Smooth muscle cell (in vitro differentiated cells): ENCODE measurements around the gene SMCO3. TPM values are rescaled to one million over a fixed set of nuclear protein-coding genes. Genes with fewer than 3 reads are reported as not detected.

Experiments used
- DNase-seq: peaks from one replicate; lab custom pipeline; 2025; ENCODE audit not compliant: unreplicated experiment; lab: John Stamatoyannopoulos, UW
- H2AFZ ChIP-seq: fragments of 200-600 bp; sonication (generic); 2 replicates; pipeline ENCODE4 v1.6.0; 2016; ENCODE audit warnings: antibody characterized with exemption, low read depth, mild to moderate bottlenecking
- H3F3A ChIP-seq: fragments of 200-600 bp; sonication (generic); 2 replicates; pipeline ENCODE4 v1.6.0; 2017; ENCODE audit warnings: antibody characterized with exemption, low read depth
- H3K27ac ChIP-seq: fragments of 200-600 bp; sonication (generic); 2 replicates; pipeline ENCODE4 v1.5.1; 2016; ENCODE audit warnings: low read depth, mild to moderate bottlenecking
- H3K27me3 ChIP-seq: fragments of 200-600 bp; sonication (generic); 2 replicates; pipeline ENCODE4 v1.6.1; 2016; ENCODE audit warnings: low read depth, mild to moderate bottlenecking
- H3K36me3 ChIP-seq: fragments of 200-600 bp; sonication (generic); 2 replicates; pipeline ENCODE4 v1.5.1; 2016; ENCODE audit warnings: low read depth
- H3K4me1 ChIP-seq: fragments of 200-600 bp; sonication (generic); 2 replicates; pipeline ENCODE4 v1.5.1; 2016; ENCODE audit warnings: low read depth
- H3K4me2 ChIP-seq: fragments of 200-600 bp; sonication (generic); 2 replicates; pipeline ENCODE4 v1.6.0; 2016; ENCODE audit warnings: mild to moderate bottlenecking
- H3K4me3 ChIP-seq: fragments of 200-600 bp; sonication (generic); 2 replicates; pipeline ENCODE4 v1.5.1; 2016; ENCODE audit warnings: mild to moderate bottlenecking
- H3K79me2 ChIP-seq: fragments of 200-600 bp; sonication (generic); 2 replicates; pipeline ENCODE4 v1.6.0; 2016; ENCODE audit warnings: low read depth, mild to moderate bottlenecking
- H3K9ac ChIP-seq: fragments of 200-600 bp; sonication (generic); 2 replicates; pipeline ENCODE4 v1.6.0; 2016; ENCODE audit warnings: low read depth
- H3K9me3 ChIP-seq: fragments of 200-600 bp; sonication (generic); replicated peaks from 2 replicates; pipeline ENCODE4 v1.5.1; 2016; ENCODE audit warnings: low read depth
- H4K20me1 ChIP-seq: fragments of 200-600 bp; sonication (generic); 2 replicates; pipeline ENCODE4 v1.6.0; 2016; ENCODE audit warnings: low read depth
- WGBS: methylation state at CpG from one replicate; pipeline ENCODE4 v1.1.7; 2016; ENCODE audit warnings: low lambda C conversion rate; 5-methylcytosine and 5-hydroxymethylcytosine counted together
- polyA plus RNA-seq: library from polyadenylated mRNA; unstranded; fragments of >200 nt; fragmentation: Nextera tagmentation; extraction: Ambion mirVana; gene quantifications from 2 replicates; pipeline ENCODE4 v1.2.1, GENCODE V29; 2016
- total RNA-seq: library from RNA; depleted of rRNA; stranded (reverse); fragments of >200 nt; gene quantifications from 2 replicates; pipeline ENCODE4 v1.2.3, GENCODE V29; 2014
- TF ChIP-seq, protein P1 (sequence below): fragments of 200-600 bp; sonication (generic); IDR thresholded peaks from 2 replicates; pipeline ENCODE4 v1.5.1; 2017; ENCODE audit warnings: borderline replicate concordance, mild to moderate bottlenecking, antibody characterized with exemption; ENCODE audit not compliant: insufficient read depth, poor library complexity, severe bottlenecking

Gene SMCO3
- total and polyA plus RNA-seq, 2 experiments from 2014 or later = 0.22 to 0.93 TPM

DNA sequence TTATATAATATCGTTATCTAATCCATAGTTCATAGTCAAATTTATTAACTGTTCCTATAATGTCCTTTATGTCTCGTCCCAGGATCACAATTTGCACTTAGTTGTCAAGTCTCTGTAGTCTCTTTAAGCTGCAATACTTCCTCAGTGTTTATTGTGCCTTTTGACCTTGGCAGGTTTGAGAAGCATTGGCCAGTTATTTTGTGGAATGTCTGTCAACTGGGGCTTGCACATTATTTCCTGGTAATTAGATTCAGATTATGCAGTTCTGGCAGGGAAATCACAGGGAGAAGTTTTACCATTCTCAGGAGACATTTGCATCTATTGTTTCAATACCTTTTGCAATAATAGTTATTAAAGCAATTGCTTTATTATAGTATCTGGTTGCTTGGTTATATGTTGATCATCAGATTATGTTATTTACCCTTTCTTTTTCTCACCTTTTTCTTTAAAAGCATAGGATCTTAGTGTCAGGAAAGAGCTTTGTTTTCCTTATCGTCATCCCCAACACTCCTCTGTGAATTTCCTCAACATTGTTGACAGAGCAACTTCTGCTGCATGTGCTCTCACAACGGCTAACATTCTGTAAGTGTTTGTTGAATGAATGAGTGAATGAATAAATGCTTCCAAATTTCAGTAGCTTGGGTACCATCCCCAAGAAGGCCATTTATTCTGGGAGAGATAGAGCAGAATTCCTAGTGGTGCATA lies 33.0 kb upstream of the SMCO3 start:
- Histone ChIP-seq H2AFZ (no peak overlapping the region), H3K27ac (no peak overlapping the region), H3K36me3 (no peaks in the 10 kb centered on the region), H3K4me3 (no peak overlapping the region), H3K9me3 (no peaks in the 10 kb centered on the region), H3K9ac (no peak overlapping the region), H3K4me1 (peaks cover 7% of the 10 kb centered on the region), H3K79me2 (peaks cover 4% of the 10 kb centered on the region), H4K20me1 (no peaks in the 10 kb centered on the region), H3K4me2 (no peak overlapping the region), H3K27me3 (no peaks in the 10 kb centered on the region), H3F3A (no peaks in the 10 kb centered on the region)
- TF ChIP-seq, protein P1, sequence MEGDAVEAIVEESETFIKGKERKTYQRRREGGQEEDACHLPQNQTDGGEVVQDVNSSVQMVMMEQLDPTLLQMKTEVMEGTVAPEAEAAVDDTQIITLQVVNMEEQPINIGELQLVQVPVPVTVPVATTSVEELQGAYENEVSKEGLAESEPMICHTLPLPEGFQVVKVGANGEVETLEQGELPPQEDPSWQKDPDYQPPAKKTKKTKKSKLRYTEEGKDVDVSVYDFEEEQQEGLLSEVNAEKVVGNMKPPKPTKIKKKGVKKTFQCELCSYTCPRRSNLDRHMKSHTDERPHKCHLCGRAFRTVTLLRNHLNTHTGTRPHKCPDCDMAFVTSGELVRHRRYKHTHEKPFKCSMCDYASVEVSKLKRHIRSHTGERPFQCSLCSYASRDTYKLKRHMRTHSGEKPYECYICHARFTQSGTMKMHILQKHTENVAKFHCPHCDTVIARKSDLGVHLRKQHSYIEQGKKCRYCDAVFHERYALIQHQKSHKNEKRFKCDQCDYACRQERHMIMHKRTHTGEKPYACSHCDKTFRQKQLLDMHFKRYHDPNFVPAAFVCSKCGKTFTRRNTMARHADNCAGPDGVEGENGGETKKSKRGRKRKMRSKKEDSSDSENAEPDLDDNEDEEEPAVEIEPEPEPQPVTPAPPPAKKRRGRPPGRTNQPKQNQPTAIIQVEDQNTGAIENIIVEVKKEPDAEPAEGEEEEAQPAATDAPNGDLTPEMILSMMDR = no peak
- no peak for DNase-seq
- WGBS = 86% methylated on average over 4 of the region's 4 CpGs

DNA sequence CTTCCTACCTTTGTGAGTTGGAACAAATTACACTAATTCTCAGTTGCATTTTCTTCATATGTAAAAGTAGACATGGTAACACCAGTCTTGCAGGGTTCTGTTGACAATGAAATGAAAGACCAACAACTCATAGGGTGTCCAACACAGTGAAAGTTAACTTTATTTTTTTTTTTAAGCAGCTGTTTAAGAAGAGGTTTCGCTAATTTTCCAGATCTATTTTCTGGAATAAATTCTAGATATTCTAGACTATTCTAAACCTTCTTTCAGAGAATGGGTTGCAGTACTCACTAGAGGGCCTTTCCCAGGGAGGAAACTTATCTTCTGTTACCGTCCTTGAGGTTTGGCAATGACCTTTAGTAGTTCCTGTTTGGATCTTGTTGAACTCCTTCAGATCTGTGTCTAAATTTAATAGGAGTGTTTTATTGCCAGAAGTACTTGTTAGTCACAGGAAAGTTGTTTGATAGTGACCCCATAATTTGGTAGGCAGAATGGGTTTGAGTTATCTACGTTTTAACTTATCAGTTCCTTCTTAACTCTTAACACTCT lies 32.1 kb upstream of the SMCO3 start:
- WGBS = 41% methylated on average over 3 of the region's 3 CpGs
- H3K79me2 ChIP-seq = peaks cover 8% of the 10 kb centered on the region
- peak overlapping the region; percentile 9 for H3K27ac ChIP-seq
- H3K9ac ChIP-seq = no peak overlapping the region
- TF ChIP-seq, protein P1 = no peak
- H3K27me3 ChIP-seq = no peaks in the 10 kb centered on the region
- no peaks in the 10 kb centered on the region for H4K20me1 ChIP-seq
- H3F3A ChIP-seq = no peaks in the 10 kb centered on the region
- H3K4me3 ChIP-seq = no peak overlapping the region
- no peak for DNase-seq
- no peaks in the 10 kb centered on the region for H3K9me3 ChIP-seq
- H2AFZ ChIP-seq = peak overlapping the region; percentile 33
- no peak overlapping the region for H3K4me2 ChIP-seq
- H3K36me3 ChIP-seq = no peaks in the 10 kb centered on the region
- H3K4me1 ChIP-seq = peaks cover 7% of the 10 kb centered on the region

DNA sequence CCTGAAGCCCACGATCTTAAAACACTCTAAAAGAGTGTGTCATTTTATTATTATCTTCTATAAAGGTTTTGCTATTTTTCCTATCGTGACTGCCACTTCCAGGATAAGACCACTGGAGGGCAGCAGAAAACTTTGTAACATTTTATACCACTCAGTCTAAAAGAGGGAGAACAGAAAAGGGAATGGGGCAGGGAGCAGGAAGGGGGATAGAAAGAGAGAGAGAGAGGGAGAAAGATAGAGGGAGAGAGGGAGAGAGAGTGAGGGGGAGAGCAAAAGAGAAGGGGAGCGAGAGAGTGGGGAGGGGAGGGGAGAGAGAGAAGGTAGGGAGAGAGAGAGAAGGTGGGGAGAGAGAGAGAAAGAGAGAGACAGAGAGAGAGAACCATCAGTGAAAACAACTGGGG lies 31.4 kb upstream of the SMCO3 start:
- Histone ChIP-seq H3K9ac (no peak overlapping the region), H3K27ac (no peak overlapping the region), H3F3A (no peaks in the 10 kb centered on the region), H3K4me2 (no peak overlapping the region), H3K4me3 (no peak overlapping the region), H3K27me3 (no peaks in the 10 kb centered on the region), H3K9me3 (no peaks in the 10 kb centered on the region), H3K4me1 (peaks cover 7% of the 10 kb centered on the region), H3K36me3 (no peaks in the 10 kb centered on the region), H2AFZ (peak overlapping the region; percentile 87), H4K20me1 (no peaks in the 10 kb centered on the region), H3K79me2 (peaks cover 16% of the 10 kb centered on the region)
- TF ChIP-seq, protein P1 = peak; percentile 75
- DNase-seq = no peak
- WGBS = 8% methylated on average over 2 of the region's 3 CpGs

DNA sequence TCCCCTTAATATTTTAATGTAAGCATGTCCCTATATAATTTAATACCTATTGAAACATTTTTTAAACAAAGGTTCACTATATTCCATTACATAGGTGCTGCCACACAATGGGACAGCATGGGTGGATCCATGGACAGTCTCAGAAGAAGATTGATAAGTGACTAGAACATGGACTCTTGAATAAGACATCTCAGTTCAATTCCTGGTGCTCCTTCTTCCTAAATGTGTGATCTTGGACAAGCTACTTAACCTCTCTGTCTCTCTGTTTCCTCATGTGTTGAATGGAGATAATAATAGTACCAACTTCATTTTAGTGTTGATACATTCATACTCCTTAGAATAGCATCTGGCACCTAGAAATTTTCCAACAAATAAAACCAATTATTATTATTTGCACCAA lies 30.4 kb upstream of the SMCO3 start:
- Histone ChIP-seq H3K9ac (no peak overlapping the region), H4K20me1 (no peaks in the 10 kb centered on the region), H3F3A (no peaks in the 10 kb centered on the region), H3K79me2 (peaks cover 25% of the 10 kb centered on the region), H3K9me3 (no peaks in the 10 kb centered on the region), H3K27ac (peak overlapping the region; percentile 58), H3K4me2 (no peak overlapping the region), H3K36me3 (no peaks in the 10 kb centered on the region), H2AFZ (no peak overlapping the region), H3K27me3 (no peaks in the 10 kb centered on the region), H3K4me1 (peaks cover 6% of the 10 kb centered on the region), H3K4me3 (no peak overlapping the region)
- DNase-seq = no peak
- TF ChIP-seq, protein P1 = no peak
